ENCODE results near the gene IRF6.

IRF6 gene

GRCh38 chr1:209825591-209826434 is 19.9 kb upstream of the IRF6 start:
- no peak overlapping the region for H3K4me3 ChIP-seq (ENCODE audit: low read depth, low read length)
- no peak for DNase-seq (ENCODE audit: low read depth)

- DNase-seq (ENCODE audit: low read depth) = peak; percentile 39
- no peak overlapping the region for H3K4me3 ChIP-seq (ENCODE audit: low read depth, low read length)
These were observed 17.4 kb upstream of the IRF6 start for GRCh38 chr1:209823143-209824041.

GRCh38 chr1:209822706-209823105 is 16.8 kb upstream of the IRF6 start:
- no peak overlapping the region for H3K4me3 ChIP-seq (ENCODE audit: low read depth, low read length)
- DNase-seq (ENCODE audit: low read depth) = no peak

- no peak for DNase-seq (ENCODE audit: low read depth)
- no peak overlapping the region for H3K4me3 ChIP-seq (ENCODE audit: low read depth, low read length)
These were observed 15.0 kb upstream of the IRF6 start for GRCh38 chr1:209820986-209821385.

- no peak overlapping the region for H3K4me3 ChIP-seq (ENCODE audit: low read depth, low read length)
- no peak for DNase-seq (ENCODE audit: low read depth)
These were observed 13.1 kb upstream of the IRF6 start for GRCh38 chr1:209819058-209819457.

GRCh38 chr1:209817691-209818090 is 11.7 kb upstream of the IRF6 start:
- DNase-seq (ENCODE audit: low read depth) = no peak
- H3K4me3 ChIP-seq (ENCODE audit: low read depth, low read length) = no peak overlapping the region

- no peak overlapping the region for H3K4me3 ChIP-seq (ENCODE audit: low read depth, low read length)
- no peak for DNase-seq (ENCODE audit: low read depth)
These were observed 11.0 kb upstream of the IRF6 start for GRCh38 chr1:209816923-209817322.

- DNase-seq (ENCODE audit: low read depth) = no peak
- H3K4me3 ChIP-seq (ENCODE audit: low read depth, low read length) = no peak overlapping the region
These were observed 10.0 kb upstream of the IRF6 start for GRCh38 chr1:209815931-209816341.

- DNase-seq (ENCODE audit: low read depth) = no peak
- H3K4me3 ChIP-seq (ENCODE audit: low read depth, low read length) = no peak overlapping the region
These were observed 9.5 kb upstream of the IRF6 start for GRCh38 chr1:209815490-209815889.

GRCh38 chr1:209813902-209814301 is 8.0 kb upstream of the IRF6 start:
- DNase-seq (ENCODE audit: low read depth) = no peak
- no peak overlapping the region for H3K4me3 ChIP-seq (ENCODE audit: low read depth, low read length)

- no peak for DNase-seq (ENCODE audit: low read depth)
- no peak overlapping the region for H3K4me3 ChIP-seq (ENCODE audit: low read depth, low read length)
These were observed 4.8 kb upstream of the IRF6 start for GRCh38 chr1:209810783-209811182.

- no peak for DNase-seq (ENCODE audit: low read depth)
- no peak overlapping the region for H3K4me3 ChIP-seq (ENCODE audit: low read depth, low read length)
These were observed 3.7 kb upstream of the IRF6 start for GRCh38 chr1:209809611-209810010.

- no peak overlapping the region for H3K4me3 ChIP-seq (ENCODE audit: low read depth, low read length)
- peak; percentile 94 for DNase-seq (ENCODE audit: low read depth)
These were observed 2.2 kb upstream of the IRF6 start for GRCh38 chr1:209808059-209808581.

GRCh38 chr1:209807509-209807908 is 1.6 kb upstream of the IRF6 start:
- DNase-seq (ENCODE audit: low read depth) = no peak
- H3K4me3 ChIP-seq (ENCODE audit: low read depth, low read length) = no peak overlapping the region

GRCh38 chr1:209805341-209805781 is 581 bp downstream of the IRF6 start:
- no peak for DNase-seq (ENCODE audit: low read depth)
- no peak overlapping the region for H3K4me3 ChIP-seq (ENCODE audit: low read depth, low read length)

- no peak overlapping the region for H3K4me3 ChIP-seq (ENCODE audit: low read depth, low read length)
- no peak for DNase-seq (ENCODE audit: low read depth)
These were observed 2.4 kb downstream of the IRF6 start for GRCh38 chr1:209803568-209803967.

- no peak overlapping the region for H3K4me3 ChIP-seq (ENCODE audit: low read depth, low read length)
- DNase-seq (ENCODE audit: low read depth) = no peak
These were observed 3.2 kb downstream of the IRF6 start for GRCh38 chr1:209802780-209803152.

- no peak for DNase-seq (ENCODE audit: low read depth)
- H3K4me3 ChIP-seq (ENCODE audit: low read depth, low read length) = no peak overlapping the region
These were observed 3.7 kb downstream of the IRF6 start for GRCh38 chr1:209802117-209802779.

GRCh38 chr1:209800984-209801834 is 4.7 kb downstream of the IRF6 start:
- no peak for DNase-seq (ENCODE audit: low read depth)
- H3K4me3 ChIP-seq (ENCODE audit: low read depth, low read length) = no peak overlapping the region
